Esophagus (tissue), 2 donors: Measurements from ENCODE around the gene RAB11FIP4. TPM values are rescaled to one million over a fixed set of nuclear protein-coding genes. Genes with fewer than 3 reads are reported as not detected.

ENCODE experiments used
- H3K27ac ChIP-seq, 2 donors: one replicate each; pipeline ENCODE4 v1.5.1; 2013; ENCODE audit warnings: low read depth in 2 of 2, mild to moderate bottlenecking in 2 of 2, inconsistent platforms in 1 of 2, low read length in 1 of 2, moderate library complexity in 1 of 2
- H3K27me3 ChIP-seq, 2 donors: one replicate each; pipeline ENCODE4 v1.6.1; 2013; ENCODE audit warnings: low read length in 2 of 2, control low read depth in 1 of 2, mild to moderate bottlenecking in 1 of 2; ENCODE audit not compliant: insufficient read depth in 2 of 2, control insufficient read depth in 1 of 2
- H3K36me3 ChIP-seq, 2 donors: one replicate each; pipeline ENCODE4 v1.6.1; 2013; ENCODE audit warnings: low read length in 1 of 2; ENCODE audit not compliant: control insufficient read depth in 2 of 2, insufficient read depth in 2 of 2
- H3K4me1 ChIP-seq, 2 donors: one replicate each; pipeline ENCODE4 v1.6.1; 2013; ENCODE audit warnings: low read length in 1 of 2; ENCODE audit not compliant: control insufficient read depth in 2 of 2, insufficient read depth in 2 of 2
- H3K4me3 ChIP-seq, 2 donors: one replicate each; pipeline ENCODE4 v1.5.1; 2013; ENCODE audit warnings: low read length in 2 of 2, mild to moderate bottlenecking in 2 of 2, low read depth in 1 of 2, moderate library complexity in 1 of 2
- H3K9me3 ChIP-seq, 2 donors: one replicate each; pipeline ENCODE4 v1.6.1; 2013; ENCODE audit warnings: mild to moderate bottlenecking in 2 of 2, low read depth in 1 of 2, low read length in 1 of 2, moderate library complexity in 1 of 2; ENCODE audit not compliant: control insufficient read depth in 2 of 2, insufficient read depth in 1 of 2
- WGBS, 2 donors: extraction: QIAGEN DNeasy Blood & Tissue Kit; methylation state at CpG; one replicate each; pipeline ENCODE4 v1.1.7; 2013; 5-methylcytosine and 5-hydroxymethylcytosine counted together
- polyA plus RNA-seq, 2 donors: library from polyadenylated mRNA; stranded (reverse); fragments of 200-250 nt; gene quantifications; one replicate each; pipeline ENCODE4 v1.2.3, GENCODE V29; 2013
- donor health status: healthy with polysubstance abuse.
- donor health status: Bipolar disorder and iron deficiency.

RAB11FIP4 gene
- polyA plus RNA-seq, 2 donors = 5.0 TPM

DNA sequence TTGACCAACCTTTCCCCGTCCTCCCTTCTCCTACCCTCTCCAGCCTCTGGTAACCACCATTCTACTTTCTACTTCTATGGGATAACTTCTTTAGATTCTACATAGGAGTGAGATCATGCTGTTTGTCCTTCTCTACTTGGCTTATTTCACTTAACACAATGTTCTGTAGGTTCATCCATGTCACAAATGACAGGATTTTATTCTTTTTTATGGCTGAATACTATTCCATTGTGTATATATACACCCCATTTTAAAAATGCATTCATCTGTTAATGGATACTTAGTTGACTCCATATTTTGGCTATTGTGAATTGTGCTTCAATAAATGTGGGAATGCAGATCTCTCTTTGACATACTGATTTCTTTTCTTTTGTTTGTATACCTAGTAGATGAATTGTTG lies 115.0 kb downstream of the RAB11FIP4 start:
- Histone ChIP-seq H3K27me3 (no peaks in the 10 kb centered on the region), H3K4me3 (no peak overlapping the region), H3K27ac (no peak overlapping the region), H3K9me3 (no peaks in the 10 kb centered on the region), H3K4me1 (peaks cover 0 to 16% of the 10 kb centered on the region in 2 donors), H3K36me3 (peaks cover 0 to 4% of the 10 kb centered on the region in 2 donors)
- WGBS, 2 donors = 93 to 100% methylated on average over 1 of the region's 1 CpG

GRCh38 chr17:31508288-31509094 lies 117.0 kb downstream of the RAB11FIP4 start:
- H3K27me3 ChIP-seq = no peaks in the 10 kb centered on the region
- 57 to 72% methylated on average over 13 of the region's 13 CpGs for WGBS, 2 donors
- H3K27ac ChIP-seq = peak overlapping the region in 1 of 2 donors; percentile 12
- H3K4me1 ChIP-seq = peaks cover 0 to 16% of the 10 kb centered on the region in 2 donors
- H3K36me3 ChIP-seq = peaks cover 0 to 4% of the 10 kb centered on the region in 2 donors
- no peaks in the 10 kb centered on the region for H3K9me3 ChIP-seq
- H3K4me3 ChIP-seq = no peak overlapping the region

- Histone ChIP-seq H3K27ac (peak overlapping the region; percentile 36 to 42), H3K36me3 (peaks cover 0 to 4% of the 10 kb centered on the region in 2 donors), H3K4me3 (no peak overlapping the region), H3K27me3 (no peaks in the 10 kb centered on the region), H3K9me3 (no peaks in the 10 kb centered on the region), H3K4me1 (peaks cover 0 to 16% of the 10 kb centered on the region in 2 donors)
- 59 to 72% methylated on average over 13 of the region's 13 CpGs for WGBS, 2 donors
Measured at GRCh38 chr17:31509095-31509804, 117.8 kb downstream of the RAB11FIP4 start.

DNA sequence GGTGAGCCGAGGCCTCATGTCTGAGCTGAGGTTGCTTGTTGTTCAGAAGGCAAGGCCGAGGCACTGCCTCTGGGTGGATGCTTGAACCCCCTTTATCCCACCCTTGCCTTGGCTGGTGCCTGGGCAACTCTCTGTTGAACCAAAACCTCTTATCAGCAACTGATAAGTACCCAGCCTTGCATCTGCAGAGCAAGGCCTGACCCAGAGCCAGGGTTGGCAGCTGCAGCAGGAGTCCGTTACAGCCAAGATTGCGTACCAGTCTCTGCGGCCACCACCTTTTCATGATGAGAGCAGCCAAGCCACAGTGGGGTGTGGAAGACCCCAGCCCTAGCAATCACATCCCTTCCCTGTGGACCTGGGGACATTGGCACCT lies 118.3 kb downstream of the RAB11FIP4 start:
- H3K36me3 ChIP-seq = peaks cover 0 to 4% of the 10 kb centered on the region in 2 donors
- H3K9me3 ChIP-seq = no peaks in the 10 kb centered on the region
- peak overlapping the region in 1 of 2 donors; percentile 42 for H3K27ac ChIP-seq
- H3K4me3 ChIP-seq = no peak overlapping the region
- WGBS, 2 donors = 78 to 85% methylated on average over 5 of the region's 5 CpGs
- no peaks in the 10 kb centered on the region for H3K27me3 ChIP-seq
- peaks cover 0 to 16% of the 10 kb centered on the region in 2 donors for H3K4me1 ChIP-seq

DNA sequence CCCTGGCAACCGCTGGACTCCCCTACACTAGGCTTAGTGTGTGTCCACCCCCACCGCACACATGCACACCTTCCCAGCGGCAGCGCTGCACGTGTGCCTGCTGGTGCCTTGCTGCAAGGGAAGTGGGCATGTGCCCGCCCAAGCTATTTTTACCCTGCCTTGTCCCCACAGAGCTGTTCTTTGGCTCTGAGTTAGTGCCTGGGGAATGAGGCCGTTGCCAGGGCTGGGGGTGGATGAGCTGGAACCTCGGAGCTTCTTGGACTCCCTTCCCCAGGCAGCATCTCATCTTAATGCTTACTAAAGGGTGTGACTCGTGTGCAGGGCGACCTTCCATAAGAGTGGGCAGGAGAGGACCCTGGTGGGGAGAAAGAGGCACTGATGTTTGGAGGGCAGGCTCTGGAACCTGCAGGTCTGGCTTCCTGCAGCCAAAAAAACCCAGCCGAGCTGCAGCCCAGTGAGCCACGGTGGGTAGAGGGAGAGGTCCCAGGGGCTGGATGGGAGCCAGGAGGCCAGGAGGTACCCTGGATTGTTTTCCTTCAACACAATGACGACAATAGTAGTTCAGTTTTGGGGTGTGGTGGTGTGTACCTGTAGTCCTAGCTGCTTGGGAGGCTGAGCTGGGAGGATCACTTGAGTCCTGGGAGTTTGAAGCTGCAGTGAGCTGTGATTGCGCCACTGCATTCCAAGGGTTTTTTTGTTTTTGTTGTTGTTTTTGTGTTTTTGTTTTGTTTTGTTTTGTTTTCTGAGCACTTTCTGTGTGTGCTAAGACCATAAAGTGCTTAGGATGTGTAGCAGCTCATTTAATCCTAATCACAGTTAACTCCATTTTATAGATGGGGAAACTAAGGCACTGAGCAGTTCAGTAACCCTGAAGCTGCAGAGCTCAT lies 119.1 kb downstream of the RAB11FIP4 start:
- Histone ChIP-seq H3K27ac (no peak overlapping the region), H3K27me3 (no peaks in the 10 kb centered on the region), H3K36me3 (peaks cover 0 to 4% of the 10 kb centered on the region in 2 donors), H3K9me3 (no peaks in the 10 kb centered on the region), H3K4me1 (peaks cover 0 to 18% of the 10 kb centered on the region in 2 donors), H3K4me3 (no peak overlapping the region)
- 63 to 77% methylated on average over 14 of the region's 14 CpGs for WGBS, 2 donors

DNA sequence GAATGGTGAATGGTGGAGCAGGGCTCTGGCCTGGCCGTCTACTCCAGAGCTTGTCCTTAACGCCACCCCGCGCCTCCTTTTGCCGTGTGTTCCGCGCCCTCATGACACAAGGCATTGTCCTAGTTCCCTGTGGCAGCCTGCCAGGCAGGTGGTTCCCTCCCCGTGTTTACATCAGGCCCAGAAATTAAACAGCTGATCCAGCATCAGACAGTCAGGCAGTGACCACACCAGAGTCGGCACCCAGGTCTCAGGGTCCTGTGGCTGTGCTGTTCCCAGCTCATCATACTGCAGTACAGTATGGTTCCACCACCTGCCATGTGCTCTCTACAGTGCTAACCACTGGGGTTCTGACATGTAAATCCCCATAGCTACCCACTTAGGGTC lies 119.7 kb downstream of the RAB11FIP4 start:
- WGBS, 2 donors = 55 to 75% methylated on average over 9 of the region's 9 CpGs
- H3K9me3 ChIP-seq = no peaks in the 10 kb centered on the region
- no peak overlapping the region for H3K27ac ChIP-seq
- H3K27me3 ChIP-seq = no peaks in the 10 kb centered on the region
- no peak overlapping the region for H3K4me3 ChIP-seq
- H3K36me3 ChIP-seq = peaks cover 0 to 4% of the 10 kb centered on the region in 2 donors
- H3K4me1 ChIP-seq = peaks cover 0 to 18% of the 10 kb centered on the region in 2 donors

- Histone ChIP-seq H3K9me3 (no peaks in the 10 kb centered on the region), H3K36me3 (peaks cover 0 to 4% of the 10 kb centered on the region in 2 donors), H3K27ac (no peak overlapping the region), H3K4me1 (peaks cover 0 to 18% of the 10 kb centered on the region in 2 donors), H3K4me3 (no peak overlapping the region), H3K27me3 (no peaks in the 10 kb centered on the region)
- 81 to 90% methylated on average over 9 of the region's 9 CpGs for WGBS, 2 donors
Measured at GRCh38 chr17:31511580-31511979, 120.1 kb downstream of the RAB11FIP4 start.

GRCh38 chr17:31512104-31512740 lies 120.7 kb downstream of the RAB11FIP4 start:
- peaks cover 0 to 18% of the 10 kb centered on the region in 2 donors for H3K4me1 ChIP-seq
- no peak overlapping the region for H3K4me3 ChIP-seq
- H3K27me3 ChIP-seq = no peaks in the 10 kb centered on the region
- H3K9me3 ChIP-seq = no peaks in the 10 kb centered on the region
- WGBS, 2 donors = 94 to 97% methylated on average over 15 of the region's 15 CpGs
- H3K36me3 ChIP-seq = peaks cover 0 to 4% of the 10 kb centered on the region in 2 donors
- no peak overlapping the region for H3K27ac ChIP-seq

DNA sequence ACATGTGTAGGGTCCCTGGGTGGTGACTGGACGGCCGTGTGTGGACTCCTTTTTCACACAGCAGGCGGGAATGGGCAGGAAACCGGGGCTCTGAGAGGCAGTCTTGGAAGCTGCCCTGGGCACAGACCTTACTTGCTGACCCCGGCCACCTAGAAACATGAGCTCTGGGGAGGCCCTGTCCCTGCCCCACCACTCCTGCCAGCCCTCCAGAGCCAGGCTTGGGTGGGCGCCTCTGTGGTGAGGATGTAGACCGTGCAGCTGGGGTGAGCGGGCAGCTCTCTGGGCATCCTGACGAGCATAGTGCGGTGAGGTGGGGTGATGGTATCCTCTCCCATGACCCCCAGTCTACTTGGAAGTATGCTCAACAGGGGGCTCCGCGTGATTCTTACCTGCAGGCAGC lies 121.3 kb downstream of the RAB11FIP4 start:
- Histone ChIP-seq H3K4me3 (no peak overlapping the region), H3K4me1 (peaks cover 0 to 18% of the 10 kb centered on the region in 2 donors), H3K9me3 (no peaks in the 10 kb centered on the region), H3K36me3 (peaks cover 0 to 4% of the 10 kb centered on the region in 2 donors), H3K27ac (no peak overlapping the region), H3K27me3 (no peaks in the 10 kb centered on the region)
- 92 to 94% methylated on average over 12 of the region's 12 CpGs for WGBS, 2 donors
